Pancreas (tissue), 10 donors: ENCODE results near the gene CSRP1. TPM values are rescaled to one million over a fixed set of nuclear protein-coding genes. Genes with fewer than 3 reads are reported as not detected.

Source experiments
- ATAC-seq, 4 donors: fragments of 200-7000 bp; cut with Tn5 transposase; one replicate each; pipeline versions ENCODE4 v1.8.0 to v1.9.1; 2020; ENCODE audit warnings: mild to moderate bottlenecking in 4 of 4, moderate library complexity in 4 of 4
- DNase-seq, 6 donors: peaks; one replicate each; pipeline ENCODE4 v3.0.0-alpha.2; 2020
- FAIRE-seq: peaks from 2 replicates; lab custom pipeline; 2012; peaks lifted over from hg19 to GRCh38; lab: Jason Lieb, UNC
- H3K27ac ChIP-seq, 4 donors: fragments of 200-600 bp; sonication (generic); 1 replicate in 3 of 4; 2 replicates in 1 of 4; pipeline versions ENCODE4 v1.5.0 to v1.8.0; 2020
- H3K27me3 ChIP-seq, 4 donors: fragments of 200-600 bp; one replicate each; pipeline ENCODE4 v1.8.0; 2021
- H3K36me3 ChIP-seq, 3 donors: fragments of 200-600 bp; sonication (generic) in 1 of 3; one replicate each; pipeline versions ENCODE4 v1.5.0 to v1.8.0; 2020 to 2021
- H3K4me1 ChIP-seq, 3 donors: fragments of 200-600 bp; one replicate each; pipeline ENCODE4 v1.8.0; 2021
- H3K4me3 ChIP-seq, 4 donors: fragments of 200-600 bp; sonication (generic) in 2 of 4; one replicate each; pipeline versions ENCODE4 v1.5.0 to v1.8.0; 2020 to 2021
- H3K9me3 ChIP-seq, 4 donors: fragments of 200-600 bp; one replicate each; pipeline ENCODE4 v1.8.0; 2021
- WGBS, 2 donors: extraction: QIAGEN DNeasy Blood & Tissue Kit; methylation state at CpG; one replicate each; pipeline ENCODE4 v1.1.7; 2013; 5-methylcytosine and 5-hydroxymethylcytosine counted together
- intact Hi-C, 3 donors: fragments of 100-400 bp; cut with DNase I; formaldehyde crosslinking; loops; one replicate each; pipeline versions ENCODE4 v1.11.1 to v1.14.2; 2022
- polyA plus RNA-seq, 2 donors: library from polyadenylated mRNA; stranded (reverse); fragments of 200-250 nt; gene quantifications; one replicate each; pipeline ENCODE4 v1.2.3, GENCODE V29; 2013
- total RNA-seq, 6 donors: library from RNA; stranded (reverse); fragmentation: NEBNext Ultra II Directional in 4 of 6; extraction: Animal tissue kit (Norgen Biotek cat#: 25700) in 4 of 6; gene quantifications; one replicate each; pipeline versions ENCODE4 v1.2.1 to v1.2.4, GENCODE V29; 2021 to 2023
- TF ChIP-seq, protein P1 (sequence below), 4 donors: fragments of 200-600 bp; sonication (generic) in 3 of 4; IDR thresholded peaks; one replicate each; pipeline versions ENCODE4 v1.5.0 to v1.8.0; 2021; ENCODE audit warnings: antibody characterized with exemption in 4 of 4
- donor health status: healthy with polysubstance abuse.
- donor health status: DM: no; HTN: no; CAD: no; lungs with moderate emphysema.
- donor health status: DM: no; HTN: no; CAD: no.
- donor health status: control.
- donor health status: control.
- donor health status: Bipolar disorder and iron deficiency.
- donor health status: DM: yes; HTN: yes; CAD: no.
- donor health status: DM: no; HTN: no; CAD: no.
- donor health status: DM: no; HTN: no; CAD: no.
- donor health status: DM: yes; HTN: yes; CAD: no.

CSRP1 gene
- total and polyA plus RNA-seq, 8 donors, result 49.6 to 103 (median 72.0) TPM

DNA sequence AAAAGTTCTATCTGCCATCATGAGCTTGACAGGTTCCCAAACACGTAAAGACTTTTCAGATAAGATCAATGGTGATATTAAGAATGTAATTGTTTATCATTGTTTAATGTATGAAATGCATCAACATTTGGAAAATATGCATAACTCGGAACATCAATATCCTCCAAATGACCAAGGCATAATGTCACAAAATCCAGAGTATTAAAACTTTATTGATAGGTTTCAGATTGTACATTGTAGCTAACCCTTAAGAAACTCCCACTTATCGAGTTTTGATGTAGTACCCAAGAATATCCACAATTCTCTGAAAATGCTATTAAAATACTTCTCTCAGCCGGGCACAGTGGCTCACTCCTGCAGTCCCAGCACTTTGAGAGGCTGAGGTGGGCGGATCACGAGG is 73.3 kb downstream of the CSRP1 start:
- no peak for ATAC-seq
- no peaks in the 10 kb centered on the region for H3K27me3 ChIP-seq
- H3K36me3 ChIP-seq, result no peaks in the 10 kb centered on the region
- WGBS, 2 donors, result 77 to 81% methylated on average over 6 of the region's 6 CpGs
- DNase-seq, result no peak
- intact Hi-C loops, result no loop called here
- no peak overlapping the region for H3K4me3 ChIP-seq
- peaks cover 0 to 6% (median 0%) of the 10 kb centered on the region in 3 donors for H3K4me1 ChIP-seq
- FAIRE-seq, result no peak
- TF ChIP-seq, protein P1, sequence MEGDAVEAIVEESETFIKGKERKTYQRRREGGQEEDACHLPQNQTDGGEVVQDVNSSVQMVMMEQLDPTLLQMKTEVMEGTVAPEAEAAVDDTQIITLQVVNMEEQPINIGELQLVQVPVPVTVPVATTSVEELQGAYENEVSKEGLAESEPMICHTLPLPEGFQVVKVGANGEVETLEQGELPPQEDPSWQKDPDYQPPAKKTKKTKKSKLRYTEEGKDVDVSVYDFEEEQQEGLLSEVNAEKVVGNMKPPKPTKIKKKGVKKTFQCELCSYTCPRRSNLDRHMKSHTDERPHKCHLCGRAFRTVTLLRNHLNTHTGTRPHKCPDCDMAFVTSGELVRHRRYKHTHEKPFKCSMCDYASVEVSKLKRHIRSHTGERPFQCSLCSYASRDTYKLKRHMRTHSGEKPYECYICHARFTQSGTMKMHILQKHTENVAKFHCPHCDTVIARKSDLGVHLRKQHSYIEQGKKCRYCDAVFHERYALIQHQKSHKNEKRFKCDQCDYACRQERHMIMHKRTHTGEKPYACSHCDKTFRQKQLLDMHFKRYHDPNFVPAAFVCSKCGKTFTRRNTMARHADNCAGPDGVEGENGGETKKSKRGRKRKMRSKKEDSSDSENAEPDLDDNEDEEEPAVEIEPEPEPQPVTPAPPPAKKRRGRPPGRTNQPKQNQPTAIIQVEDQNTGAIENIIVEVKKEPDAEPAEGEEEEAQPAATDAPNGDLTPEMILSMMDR (IDR thresholded peaks at IDR 0.05), result no peak
- H3K9me3 ChIP-seq, result no peaks in the 10 kb centered on the region
- no peak overlapping the region for H3K27ac ChIP-seq

Other genes with a start within 250 kb of the CSRP1 start
- under 1 TPM in 5 of 6 donors, not detected in 1; 0.04 to 0.37 (median 0.06) TPM for gene PKP1, start 223.6 kb downstream of the CSRP1 start, total RNA-seq
- under 1 TPM; 0.12 to 0.15 TPM for gene PKP1, start 223.6 kb downstream of the CSRP1 start, polyA plus RNA-seq
- gene TNNT2, start 129.4 kb downstream of the CSRP1 start, total RNA-seq, result 1 to 10 TPM in 2 of 6 donors, under 1 TPM in 4; 0.06 to 3.0 (median 0.70) TPM
- gene TNNT2, start 129.4 kb downstream of the CSRP1 start, polyA plus RNA-seq, result 1 to 10 TPM; 2.4 to 7.0 TPM
- gene LAD1, start 107.8 kb downstream of the CSRP1 start, total RNA-seq, result 10 to 100 TPM; 28.7 to 62.5 (median 44.3) TPM
- 10 to 100 TPM; 37.3 to 56.3 TPM for gene LAD1, start 107.8 kb downstream of the CSRP1 start, polyA plus RNA-seq
- gene TNNI1, start 85.4 kb downstream of the CSRP1 start, total RNA-seq, result not detected
- gene TNNI1, start 85.4 kb downstream of the CSRP1 start, polyA plus RNA-seq, result under 1 TPM; 0.04 to 0.63 TPM
- 10 to 100 TPM in 4 of 6 donors, 1 to 10 TPM in 2; 8.6 to 24.4 (median 15.7) TPM for gene PHLDA3, start 37.9 kb downstream of the CSRP1 start, total RNA-seq
- gene PHLDA3, start 37.9 kb downstream of the CSRP1 start, polyA plus RNA-seq, result 10 to 100 TPM; 10.8 to 11.9 TPM
- gene NAV1, start 32.0 kb upstream of the CSRP1 start, total RNA-seq, result 10 to 100 TPM in 2 of 6 donors, 1 to 10 TPM in 4; 6.0 to 13.6 (median 8.1) TPM
- 1 to 10 TPM; 5.6 TPM for gene NAV1, start 32.0 kb upstream of the CSRP1 start, polyA plus RNA-seq